Osteoblast (primary cell): ENCODE data around the gene CBX6. TPM values are rescaled to one million over a fixed set of nuclear protein-coding genes. Genes with fewer than 3 reads are reported as not detected.

Experiments
- DNase-seq: peaks from one replicate; pipeline ENCODE4 v3.0.0; 2011; ENCODE audit warnings: low spot score, mixed read lengths; ENCODE audit not compliant: insufficient read length; ENCODE audit errors: missing footprints
- H2AFZ ChIP-seq: 2 replicates; pipeline ENCODE4 v1.6.0; 2011; ENCODE audit warnings: mild to moderate bottlenecking, low read length
- H3K27ac ChIP-seq: 2 replicates; pipeline ENCODE4 v1.5.1; 2011; ENCODE audit warnings: mild to moderate bottlenecking, low read depth, low read length, moderate library complexity
- H3K27me3 ChIP-seq: 2 replicates; pipeline ENCODE4 v1.6.0; 2012; ENCODE audit warnings: mild to moderate bottlenecking, control low read depth, inconsistent platforms, low read length, moderate library complexity; ENCODE audit not compliant: insufficient read depth
- H3K36me3 ChIP-seq: 2 replicates; pipeline ENCODE4 v1.5.1; 2011; ENCODE audit warnings: mild to moderate bottlenecking, low read length, control low read depth, moderate library complexity; ENCODE audit not compliant: insufficient read depth
- H3K4me1 ChIP-seq: 2 replicates; pipeline ENCODE4 v1.5.1; 2011; ENCODE audit warnings: mild to moderate bottlenecking, low read length, control low read depth, moderate library complexity; ENCODE audit not compliant: insufficient read depth
- H3K4me2 ChIP-seq: 2 replicates; pipeline ENCODE4 v1.6.0; 2011; ENCODE audit warnings: mild to moderate bottlenecking, low read length; ENCODE audit not compliant: insufficient read depth
- H3K4me3 ChIP-seq: fragments of 200-600 bp; sonication (generic); 3 replicates; pipeline ENCODE4 v1.5.1; 2012; ENCODE audit warnings: mild to moderate bottlenecking, low read length, inconsistent platforms; ENCODE audit not compliant: insufficient read depth
- H3K79me2 ChIP-seq: 2 replicates; pipeline ENCODE4 v1.6.0; 2012; ENCODE audit warnings: mild to moderate bottlenecking, low read length, control low read depth, inconsistent platforms; ENCODE audit not compliant: insufficient read depth
- H3K9me3 ChIP-seq: 2 replicates; pipeline ENCODE4 v1.5.1; 2011; ENCODE audit warnings: low read depth, low read length, control low read depth
- H4K20me1 ChIP-seq: 2 replicates; pipeline ENCODE4 v1.6.0; 2012; ENCODE audit warnings: mild to moderate bottlenecking, low read length, control low read depth; ENCODE audit not compliant: insufficient read depth
- total RNA-seq: library from RNA; depleted of rRNA; stranded (reverse); fragments of >200 nt; gene quantifications from 2 replicates; pipeline ENCODE4 v1.2.3, GENCODE V29; 2012
- TF ChIP-seq, protein P1 (sequence below): IDR thresholded peaks from 2 replicates; pipeline ENCODE4 v1.5.1; 2011; ENCODE audit warnings: mild to moderate bottlenecking, low read depth, low read length, moderate library complexity; ENCODE audit errors: extremely low read depth

The CBX6 gene
- total RNA-seq, 1 donor = 58.6 TPM

DNA sequence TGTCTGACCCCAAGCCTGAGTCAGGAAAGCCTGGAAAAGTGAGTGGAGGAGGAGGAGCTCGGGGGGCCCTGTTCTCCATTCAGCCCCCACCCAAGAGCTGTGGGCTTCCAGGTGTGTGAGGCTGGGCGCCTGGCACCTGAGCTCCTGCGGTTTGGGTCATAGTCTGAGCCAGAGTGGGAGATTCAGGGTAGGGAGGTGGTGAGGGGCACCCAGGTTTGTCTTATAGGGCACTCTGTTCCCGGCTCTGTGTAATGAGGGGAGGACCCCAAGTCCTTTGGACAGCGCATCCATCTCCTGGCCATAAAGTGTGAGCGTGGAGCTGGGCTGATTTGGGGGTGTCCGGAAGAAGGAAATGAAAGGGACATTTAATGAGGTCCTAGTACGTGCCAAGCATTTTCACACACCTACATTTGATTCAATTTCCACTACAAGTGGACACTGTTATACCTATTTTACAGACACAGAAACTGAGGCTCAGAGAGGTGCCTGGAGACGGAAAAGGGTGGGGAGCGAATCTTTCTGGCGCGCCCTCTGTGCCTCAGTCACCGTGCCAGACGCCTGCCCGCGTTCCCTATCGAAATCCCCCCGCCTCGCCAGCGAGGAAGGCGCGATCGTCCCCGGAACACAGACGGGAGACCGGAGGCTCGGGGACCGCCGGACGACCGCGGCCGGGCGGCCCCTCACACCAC is 29.4 kb downstream of the CBX6 start:
- H3K4me3 ChIP-seq = peak overlapping the region; percentile 43
- H3K36me3 ChIP-seq = no peaks in the 10 kb centered on the region
- no peaks in the 10 kb centered on the region for H3K4me1 ChIP-seq
- peak; percentile 75 for DNase-seq
- H3K79me2 ChIP-seq = no peaks in the 10 kb centered on the region
- H3K27ac ChIP-seq = no peak overlapping the region
- no peak overlapping the region for H2AFZ ChIP-seq
- H3K27me3 ChIP-seq = peaks cover 48% of the 10 kb centered on the region
- no peaks in the 10 kb centered on the region for H3K9me3 ChIP-seq
- H4K20me1 ChIP-seq = no peaks in the 10 kb centered on the region
- TF ChIP-seq, protein P1, sequence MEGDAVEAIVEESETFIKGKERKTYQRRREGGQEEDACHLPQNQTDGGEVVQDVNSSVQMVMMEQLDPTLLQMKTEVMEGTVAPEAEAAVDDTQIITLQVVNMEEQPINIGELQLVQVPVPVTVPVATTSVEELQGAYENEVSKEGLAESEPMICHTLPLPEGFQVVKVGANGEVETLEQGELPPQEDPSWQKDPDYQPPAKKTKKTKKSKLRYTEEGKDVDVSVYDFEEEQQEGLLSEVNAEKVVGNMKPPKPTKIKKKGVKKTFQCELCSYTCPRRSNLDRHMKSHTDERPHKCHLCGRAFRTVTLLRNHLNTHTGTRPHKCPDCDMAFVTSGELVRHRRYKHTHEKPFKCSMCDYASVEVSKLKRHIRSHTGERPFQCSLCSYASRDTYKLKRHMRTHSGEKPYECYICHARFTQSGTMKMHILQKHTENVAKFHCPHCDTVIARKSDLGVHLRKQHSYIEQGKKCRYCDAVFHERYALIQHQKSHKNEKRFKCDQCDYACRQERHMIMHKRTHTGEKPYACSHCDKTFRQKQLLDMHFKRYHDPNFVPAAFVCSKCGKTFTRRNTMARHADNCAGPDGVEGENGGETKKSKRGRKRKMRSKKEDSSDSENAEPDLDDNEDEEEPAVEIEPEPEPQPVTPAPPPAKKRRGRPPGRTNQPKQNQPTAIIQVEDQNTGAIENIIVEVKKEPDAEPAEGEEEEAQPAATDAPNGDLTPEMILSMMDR = no peak
- H3K4me2 ChIP-seq = peak overlapping the region; percentile 32

DNA sequence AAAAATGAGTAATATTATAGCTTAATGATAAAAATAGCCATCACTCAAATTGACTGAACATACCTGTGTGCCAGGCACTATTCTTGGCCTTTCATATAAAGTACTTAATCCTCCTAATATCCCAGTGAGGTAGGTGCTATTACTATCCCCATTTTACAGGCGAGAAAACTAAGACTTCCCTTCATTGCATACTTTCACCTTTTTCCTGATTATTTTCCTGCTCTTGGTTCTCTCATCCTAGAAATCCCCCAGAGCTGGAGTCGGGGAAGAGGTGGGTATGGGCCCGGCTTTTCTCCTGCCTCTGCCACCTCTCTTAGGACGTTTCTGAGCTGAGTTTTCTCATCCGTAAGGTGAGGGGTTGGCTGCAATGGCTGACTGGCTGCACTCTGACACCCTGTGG is 30.4 kb downstream of the CBX6 start:
- no peak overlapping the region for H2AFZ ChIP-seq
- peaks cover 46% of the 10 kb centered on the region for H3K27me3 ChIP-seq
- H3K79me2 ChIP-seq = no peaks in the 10 kb centered on the region
- no peak overlapping the region for H3K4me3 ChIP-seq
- DNase-seq = peak; percentile 62
- H3K27ac ChIP-seq = no peak overlapping the region
- no peaks in the 10 kb centered on the region for H3K4me1 ChIP-seq
- no peaks in the 10 kb centered on the region for H4K20me1 ChIP-seq
- H3K4me2 ChIP-seq = no peak overlapping the region
- H3K9me3 ChIP-seq = no peaks in the 10 kb centered on the region
- no peaks in the 10 kb centered on the region for H3K36me3 ChIP-seq
- TF ChIP-seq, protein P1 = no peak

DNA sequence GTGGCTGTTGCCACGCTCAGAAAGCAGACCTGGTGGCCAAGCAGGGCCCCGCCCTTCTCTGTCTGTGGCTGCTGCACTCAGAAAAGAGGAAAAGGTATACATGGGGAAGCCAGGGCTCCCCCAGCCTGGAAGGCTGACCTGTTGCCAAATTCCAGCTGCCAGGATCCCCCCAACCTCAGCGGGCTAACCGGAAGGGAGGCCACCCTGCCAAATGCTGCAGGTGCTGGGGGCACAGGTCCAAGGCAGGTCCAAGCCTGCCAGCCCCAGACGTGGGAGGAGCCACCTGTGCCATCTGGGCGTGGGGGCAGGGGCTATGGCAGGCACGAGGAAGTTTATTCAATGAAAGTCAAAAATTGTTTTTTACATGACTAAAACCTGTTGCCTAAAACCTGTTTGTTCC is 30.8 kb downstream of the CBX6 start:
- H3K9me3 ChIP-seq = no peaks in the 10 kb centered on the region
- TF ChIP-seq, protein P1 = no peak
- peak; percentile 32 for DNase-seq
- no peak overlapping the region for H3K4me3 ChIP-seq
- H2AFZ ChIP-seq = no peak overlapping the region
- no peak overlapping the region for H3K27ac ChIP-seq
- no peaks in the 10 kb centered on the region for H3K79me2 ChIP-seq
- no peaks in the 10 kb centered on the region for H4K20me1 ChIP-seq
- no peak overlapping the region for H3K4me2 ChIP-seq
- H3K4me1 ChIP-seq = peaks cover 3% of the 10 kb centered on the region
- H3K27me3 ChIP-seq = peaks cover 44% of the 10 kb centered on the region
- no peaks in the 10 kb centered on the region for H3K36me3 ChIP-seq

DNA sequence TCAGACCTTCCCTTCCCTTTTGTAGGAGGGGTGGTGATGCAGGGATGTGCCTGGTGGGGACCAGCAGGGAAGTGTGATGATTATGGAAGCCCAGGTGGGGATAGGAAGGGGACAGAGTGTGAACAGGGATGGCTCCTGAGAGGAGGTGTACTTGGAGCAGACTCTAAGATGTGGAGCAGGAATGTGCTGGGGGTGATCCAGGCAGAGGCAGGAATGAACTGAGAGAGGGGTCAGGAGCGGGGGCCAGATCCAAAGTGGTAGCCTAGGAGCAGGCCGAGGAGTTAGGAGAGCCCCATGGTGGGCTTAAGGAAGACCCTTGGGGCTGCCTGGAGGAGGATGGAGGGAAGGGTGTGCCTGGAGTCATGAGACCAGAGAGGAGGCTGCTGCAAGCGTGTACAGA is 31.9 kb downstream of the CBX6 start:
- Histone ChIP-seq H3K27me3 (peaks cover 41% of the 10 kb centered on the region), H2AFZ (no peak overlapping the region), H3K27ac (no peak overlapping the region), H3K79me2 (no peaks in the 10 kb centered on the region), H4K20me1 (no peaks in the 10 kb centered on the region), H3K4me3 (no peak overlapping the region), H3K4me1 (peaks cover 13% of the 10 kb centered on the region), H3K36me3 (no peaks in the 10 kb centered on the region), H3K4me2 (no peak overlapping the region), H3K9me3 (no peaks in the 10 kb centered on the region)
- TF ChIP-seq, protein P1 = no peak
- peak; percentile 62 for DNase-seq
